ENCODE results near the gene DCUN1D1.

DCUN1D1 gene

GRCh38 chr3:182971637-182972036 lies 8.7 kb downstream of the DCUN1D1 start:
- no peak for DNase-seq (ENCODE audit: low read depth)

- no peak for DNase-seq (ENCODE audit: low read depth)
These were observed 9.4 kb downstream of the DCUN1D1 start for GRCh38 chr3:182970811-182971418.

- DNase-seq (ENCODE audit: low read depth): no peak
These were observed 10.5 kb downstream of the DCUN1D1 start for GRCh38 chr3:182969853-182970252.

GRCh38 chr3:182969277-182969676 lies 11.1 kb downstream of the DCUN1D1 start:
- no peak for DNase-seq (ENCODE audit: low read depth)

GRCh38 chr3:182967218-182968204 lies 12.8 kb downstream of the DCUN1D1 start:
- DNase-seq (ENCODE audit: low read depth): no peak

- DNase-seq (ENCODE audit: low read depth): no peak
These were observed 14.4 kb downstream of the DCUN1D1 start for GRCh38 chr3:182965861-182966366.

GRCh38 chr3:182964179-182964578 lies 16.2 kb downstream of the DCUN1D1 start:
- no peak for DNase-seq (ENCODE audit: low read depth)

- DNase-seq (ENCODE audit: low read depth): no peak
These were observed 18.2 kb downstream of the DCUN1D1 start for GRCh38 chr3:182962166-182962565.

- no peak for DNase-seq (ENCODE audit: low read depth)
These were observed 20.6 kb downstream of the DCUN1D1 start for GRCh38 chr3:182959474-182960350.

GRCh38 chr3:182957676-182958266 lies 22.6 kb downstream of the DCUN1D1 start:
- DNase-seq (ENCODE audit: low read depth): no peak

- DNase-seq (ENCODE audit: low read depth): no peak
These were observed 23.1 kb downstream of the DCUN1D1 start for GRCh38 chr3:182957226-182957625.

- no peak for DNase-seq (ENCODE audit: low read depth)
These were observed 25.6 kb downstream of the DCUN1D1 start for GRCh38 chr3:182954553-182955235.

- no peak for DNase-seq (ENCODE audit: low read depth)
These were observed 30.6 kb downstream of the DCUN1D1 start for GRCh38 chr3:182949688-182950087.

GRCh38 chr3:182948305-182948704 lies 32.0 kb downstream of the DCUN1D1 start:
- DNase-seq (ENCODE audit: low read depth): no peak

GRCh38 chr3:182947888-182948287 lies 32.5 kb downstream of the DCUN1D1 start:
- no peak for DNase-seq (ENCODE audit: low read depth)

GRCh38 chr3:182941719-182942118 lies 38.6 kb downstream of the DCUN1D1 start:
- DNase-seq (ENCODE audit: low read depth): no peak

GRCh38 chr3:182940266-182940808 lies 40.0 kb downstream of the DCUN1D1 start:
- DNase-seq (ENCODE audit: low read depth): no peak

- DNase-seq (ENCODE audit: low read depth): no peak
These were observed 42.9 kb downstream of the DCUN1D1 start for GRCh38 chr3:182937293-182938051.

GRCh38 chr3:182936918-182937285 lies 43.4 kb downstream of the DCUN1D1 start:
- DNase-seq (ENCODE audit: low read depth): no peak

Data from activated T-cell treated with anti-CD3 and anti-CD28 coated beads for 24 hours (primary cell).